OCI-LY3 (cell line): ENCODE measurements around the gene SCNM1.
"Not testable (repeated sequence)": the region's sequence is repeated elsewhere in the genome, so short reads cannot be mapped to it uniquely, and the experiment has no call there.

ENCODE experiments used
- H2AFZ ChIP-seq: fragments of 200-600, 300-600 bp; shearing (Covaris generic); 2 replicates; pipeline ENCODE4 v1.6.0; 2014; ENCODE audit warnings: antibody characterized with exemption, low read depth, low read length
- H3K27ac ChIP-seq: fragments of 200-600, 300-600 bp; sonication (generic); 2 replicates; pipeline ENCODE4 v1.5.1; 2014; ENCODE audit warnings: mild to moderate bottlenecking, low read length, moderate library complexity, mixed read lengths
- H3K27me3 ChIP-seq: fragments of 200-600, 300-600 bp; sonication (generic); 2 replicates; pipeline ENCODE4 v1.6.1; 2014; ENCODE audit warnings: low read depth, low read length, mixed read lengths
- H3K36me3 ChIP-seq: fragments of 200-600, 300-600 bp; sonication (generic); replicated peaks from 2 replicates; pipeline ENCODE3; 2014; ENCODE audit warnings: low read depth, low read length, mixed read lengths
- H3K4me1 ChIP-seq: fragments of 300-600, 200-600 bp; sonication (generic); 2 replicates; pipeline ENCODE4 v1.6.1; 2014; ENCODE audit warnings: low read length, mixed read lengths
- H3K4me2 ChIP-seq: fragments of 200-600, 300-600 bp; sonication (generic); 2 replicates; pipeline ENCODE4 v1.6.1; 2014; ENCODE audit warnings: low read length, mixed read lengths
- H3K4me3 ChIP-seq: fragments of 300-600, 200-600 bp; sonication (generic); 2 replicates; pipeline ENCODE4 v1.5.1; 2014; ENCODE audit warnings: antibody characterized with exemption, mild to moderate bottlenecking, low read length, moderate library complexity
- H3K79me2 ChIP-seq: fragments of 300-600, 200-600 bp; shearing (Covaris generic); 2 replicates; pipeline ENCODE4 v1.6.1; 2014; ENCODE audit warnings: mild to moderate bottlenecking, low read length, mixed read lengths
- H3K9ac ChIP-seq: fragments of 300-600, 200-600 bp; shearing (Covaris generic); 2 replicates; pipeline ENCODE4 v1.6.0; 2014; ENCODE audit warnings: mild to moderate bottlenecking, low read length, moderate library complexity
- H3K9me3 ChIP-seq: fragments of 200-600, 300-600 bp; shearing (Covaris generic); 2 replicates; pipeline ENCODE4 v1.6.1; 2014; ENCODE audit warnings: low read length, mixed read lengths; ENCODE audit not compliant: insufficient read depth
- H4K20me1 ChIP-seq: fragments of 200-600, 300-600 bp; sonication (generic); 2 replicates; pipeline ENCODE4 v1.6.1; 2016; ENCODE audit warnings: low read length, mixed read lengths; ENCODE audit not compliant: insufficient read depth
- CTCF ChIP-seq: fragments of 200-600, 300-600 bp; sonication (generic); IDR thresholded peaks from 2 replicates; pipeline ENCODE4 v1.5.1; 2014; ENCODE audit warnings: antibody characterized with exemption, low read length, low read depth
- EZH2phosphoT487 ChIP-seq: fragments of 200-600 bp; shearing (Covaris generic); IDR thresholded peaks from 2 replicates; pipeline ENCODE4 v1.6.1; 2018; ENCODE audit warnings: antibody characterized with exemption, mixed run types, low read depth

Gene SCNM1

GRCh38 chr1:151189637-151190445 is 23.9 kb downstream of the SCNM1 start, which contains the start of gene VPS72:
Gene VPS72, minus strand, starts transcription at chr1:151190197. Its CDS starts 76 bp downstream, at chr1:151190121.
- Histone ChIP-seq H2AFZ (peak within 1 kb of the TSS; percentile 22; the same call in 1 of the 2 replicates), H3K4me3 (peak within 1 kb of the TSS; percentile 86), H3K4me1 (peaks cover 12% of the 10 kb centered on the region), H4K20me1 (no peaks in the 10 kb centered on the region), H3K36me3 (peaks cover 12% of the 10 kb centered on the region), H3K4me2 (peak within 1 kb of the TSS; percentile 73), H3K27ac (peak within 1 kb of the TSS; percentile 71), H3K9ac (peak within 1 kb of the TSS; percentile 78), H3K27me3 (peaks cover 7% of the 10 kb centered on the region), H3K79me2 (peaks cover 35% of the 10 kb centered on the region), H3K9me3 (no peaks in the 10 kb centered on the region)
- TF ChIP-seq EZH2phosphoT487 (no peak), CTCF (no peak)

GRCh38 chr1:151192047-151192446 is 26.1 kb downstream of the SCNM1 start:
- peaks cover 28% of the 10 kb centered on the region for H3K79me2 ChIP-seq
- no peak overlapping the region for H3K4me3 ChIP-seq
- no peak overlapping the region for H3K9ac ChIP-seq
- H3K27ac ChIP-seq: no peak overlapping the region
- H4K20me1 ChIP-seq: no peaks in the 10 kb centered on the region
- H2AFZ ChIP-seq: no peak overlapping the region
- peaks cover 15% of the 10 kb centered on the region for H3K4me1 ChIP-seq
- no peaks in the 10 kb centered on the region for H3K36me3 ChIP-seq
- no peaks in the 10 kb centered on the region for H3K9me3 ChIP-seq
- H3K4me2 ChIP-seq: no peak overlapping the region
- TF ChIP-seq EZH2phosphoT487: no peak
- TF ChIP-seq CTCF: no peak
- peaks cover 9% of the 10 kb centered on the region for H3K27me3 ChIP-seq

GRCh38 chr1:151193304-151193703 is 27.4 kb downstream of the SCNM1 start:
- Histone ChIP-seq H2AFZ (no peak overlapping the region), H3K9me3 (no peaks in the 10 kb centered on the region), H3K4me3 (no peak overlapping the region), H3K4me2 (no peak overlapping the region), H4K20me1 (no peaks in the 10 kb centered on the region), H3K9ac (no peak overlapping the region), H3K27ac (no peak overlapping the region), H3K4me1 (peaks cover 22% of the 10 kb centered on the region), H3K79me2 (peaks cover 16% of the 10 kb centered on the region), H3K36me3 (no peaks in the 10 kb centered on the region), H3K27me3 (peaks cover 9% of the 10 kb centered on the region)
- TF ChIP-seq EZH2phosphoT487 (no peak), CTCF (no peak)

- H3K36me3 ChIP-seq: no peaks in the 10 kb centered on the region
- no peak overlapping the region for H3K9ac ChIP-seq
- H3K4me1 ChIP-seq: peaks cover 17% of the 10 kb centered on the region
- no peak overlapping the region for H3K27ac ChIP-seq
- no peaks in the 10 kb centered on the region for H3K9me3 ChIP-seq
- no peaks in the 10 kb centered on the region for H4K20me1 ChIP-seq
- H3K4me3 ChIP-seq: no peak overlapping the region
- no peak overlapping the region for H3K4me2 ChIP-seq
- no peak for TF ChIP-seq EZH2phosphoT487
- TF ChIP-seq CTCF: no peak
- H2AFZ ChIP-seq: no peak overlapping the region
- peaks cover 16% of the 10 kb centered on the region for H3K79me2 ChIP-seq
- peaks cover 9% of the 10 kb centered on the region for H3K27me3 ChIP-seq
These were observed 27.9 kb downstream of the SCNM1 start for GRCh38 chr1:151193856-151194255.

- not testable (repeated sequence) for H4K20me1 ChIP-seq, H3K27ac ChIP-seq, H3K36me3 ChIP-seq, H3K27me3 ChIP-seq, H3K9ac ChIP-seq, H3K9me3 ChIP-seq
- Histone ChIP-seq H2AFZ (0 out of 2 replicates have a peak overlapping the region, but pooled peaks have one; percentile 12), H3K4me2 (peak overlapping the region; percentile 89), H3K4me3 (peak overlapping the region; percentile 82; the same call in 1 of the 2 replicates), H3K4me1 (peaks cover 20% of the 10 kb centered on the region), H3K79me2 (peaks cover 18% of the 10 kb centered on the region)
These were observed 29.1 kb downstream of the SCNM1 start for GRCh38 chr1:151194894-151195594.
